Measurements from ENCODE around the gene RASAL2.

GRCh38 chr1:178484698-178485225 lies 390.9 kb downstream of the RASAL2 start:
- no peak for TF ChIP-seq CTCF (IDR thresholded peaks at IDR 0.05; ENCODE audit: low read depth, low read length)
- no peak for TF ChIP-seq EZH2phosphoT487 (IDR thresholded peaks at IDR 0.05; ENCODE audit: low read depth)
